DLD1 (cell line): Measurements from ENCODE around the gene LMF1.
"Not testable (repeated sequence)": the region's sequence is repeated elsewhere in the genome, so short reads cannot be mapped to it uniquely, and the experiment has no call there.

Source experiments
- in situ Hi-C: cut with HindIII; loops from 2 replicates; pipeline ENCODE4 v1.10.0; 2017; ENCODE audit warnings: low sequenced_read_pairs

The LMF1 gene

DNA sequence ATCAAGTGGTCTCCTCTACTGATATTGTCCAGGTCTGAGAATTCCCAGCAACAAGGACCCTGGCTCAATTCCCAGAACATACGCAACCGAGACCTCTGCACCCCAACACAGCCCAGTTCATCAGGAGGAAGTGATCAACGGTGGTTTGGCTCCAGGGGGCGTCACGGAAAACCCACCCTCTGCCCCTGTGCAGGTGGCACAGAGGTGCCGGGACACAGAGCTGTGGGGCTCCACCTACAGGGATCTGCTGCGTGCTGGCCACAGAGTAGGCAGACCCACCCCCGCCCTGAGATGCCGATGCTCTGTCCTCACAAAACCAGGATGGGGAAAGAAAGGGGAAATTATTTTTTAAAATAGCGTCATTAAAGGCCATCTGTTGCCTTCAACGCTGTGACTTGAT lies 69.6 kb downstream of the LMF1 start:
- in situ Hi-C loops, result no loop called here

DNA sequence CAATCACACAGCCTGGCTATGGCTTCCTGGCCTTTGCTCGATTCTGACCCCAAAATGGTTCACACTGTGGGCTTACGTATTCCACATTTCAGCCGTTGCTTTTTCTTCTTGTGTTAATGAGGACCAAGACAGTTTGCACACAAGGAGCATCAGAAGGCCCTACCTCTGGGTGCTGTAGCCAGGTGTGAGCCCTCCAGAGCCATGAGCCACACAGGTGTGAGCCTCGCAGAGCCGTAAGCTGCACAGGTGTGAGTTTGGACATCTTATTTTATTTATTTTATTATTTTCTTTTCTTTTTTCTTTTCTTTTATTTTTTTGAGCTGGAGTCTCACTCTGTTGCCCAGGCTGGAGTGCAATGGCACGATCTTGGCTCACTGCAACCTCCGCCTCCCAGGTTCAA lies 70.6 kb downstream of the LMF1 start:
- in situ Hi-C loops, result no loop called here

DNA sequence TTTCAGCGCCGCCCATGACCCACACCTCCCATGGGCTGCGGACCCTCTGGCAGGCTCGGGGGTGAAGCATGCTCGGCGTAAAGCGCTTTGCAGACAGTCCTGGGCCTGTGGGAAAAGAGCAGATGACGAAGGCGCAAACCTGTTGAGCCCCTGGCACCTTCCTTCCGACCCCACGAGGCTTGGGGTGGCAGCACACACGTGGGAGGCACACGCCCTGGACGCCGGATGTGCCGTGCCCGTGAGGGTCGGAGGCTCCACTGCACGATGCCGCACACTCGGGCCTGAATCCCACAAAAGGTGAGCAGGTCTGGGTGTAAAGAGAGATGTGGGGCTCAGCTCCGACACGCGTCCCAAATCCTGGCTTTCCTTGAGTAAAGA lies 71.1 kb downstream of the LMF1 start:
- in situ Hi-C loops, result no loop called here

DNA sequence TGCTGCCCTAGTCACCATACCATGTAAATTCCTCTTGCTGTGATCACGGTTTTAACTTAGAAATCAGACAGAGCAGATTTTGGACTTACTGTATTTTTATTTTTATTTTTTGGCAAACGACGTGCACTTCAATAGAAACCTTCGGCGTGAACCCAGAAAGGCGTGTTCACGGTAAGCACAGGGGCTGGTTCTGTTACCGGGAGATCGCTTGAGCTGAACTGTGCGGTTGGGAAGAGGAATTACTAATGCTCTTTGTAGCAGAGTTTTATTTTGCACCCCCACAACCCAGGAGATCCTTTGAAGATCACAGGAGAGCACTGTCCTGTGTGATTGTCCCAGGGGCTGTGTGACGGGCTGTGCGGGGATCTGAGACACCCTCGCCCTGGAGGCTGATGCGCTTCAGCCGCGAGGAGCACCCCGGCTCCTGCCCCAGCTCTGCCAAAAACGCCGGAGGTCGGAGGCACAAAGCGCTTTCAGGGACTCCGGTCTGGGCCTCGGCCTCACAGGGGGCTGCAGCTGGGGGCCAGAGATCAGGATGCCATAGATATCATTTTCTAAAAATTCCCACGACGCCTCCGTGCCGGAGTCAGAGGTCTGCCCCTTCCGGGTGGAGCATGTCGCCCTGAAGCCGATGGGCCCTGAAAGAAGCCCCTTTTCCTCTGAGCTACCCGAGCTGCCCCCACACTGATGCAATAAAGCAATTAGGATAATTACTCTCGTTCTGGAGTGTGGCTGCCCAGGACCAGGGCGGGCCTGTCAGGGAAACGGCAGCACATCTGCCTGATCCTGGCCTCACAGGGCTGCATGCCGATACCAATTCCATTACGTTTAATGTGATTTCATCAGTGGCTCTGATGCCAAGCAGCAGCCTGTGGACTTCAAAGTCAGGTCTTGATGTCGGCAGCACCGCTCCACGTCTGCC lies 71.8 kb downstream of the LMF1 start:
- in situ Hi-C loops, result no loop called here

DNA sequence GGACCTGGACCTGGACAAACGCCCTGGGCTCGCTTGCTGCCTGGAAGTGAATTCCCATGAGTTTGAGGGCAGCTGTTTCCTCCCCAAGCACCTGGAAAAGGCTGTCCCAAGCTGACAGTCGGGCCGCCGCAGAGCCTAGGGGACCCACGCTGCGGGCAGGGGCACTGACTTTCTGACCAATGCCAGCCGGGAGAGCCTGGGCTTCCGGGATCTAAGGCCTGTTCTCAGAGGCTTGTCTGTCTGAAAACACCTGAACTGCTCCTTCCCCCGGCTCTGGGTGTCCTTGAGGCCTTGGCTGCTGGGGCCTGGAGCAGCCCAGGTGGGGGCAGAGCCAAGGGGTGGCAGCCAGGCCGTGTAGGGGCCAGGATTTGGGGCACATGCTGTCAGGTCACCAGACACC lies 72.6 kb downstream of the LMF1 start:
- in situ Hi-C loops, result no loop called here

DNA sequence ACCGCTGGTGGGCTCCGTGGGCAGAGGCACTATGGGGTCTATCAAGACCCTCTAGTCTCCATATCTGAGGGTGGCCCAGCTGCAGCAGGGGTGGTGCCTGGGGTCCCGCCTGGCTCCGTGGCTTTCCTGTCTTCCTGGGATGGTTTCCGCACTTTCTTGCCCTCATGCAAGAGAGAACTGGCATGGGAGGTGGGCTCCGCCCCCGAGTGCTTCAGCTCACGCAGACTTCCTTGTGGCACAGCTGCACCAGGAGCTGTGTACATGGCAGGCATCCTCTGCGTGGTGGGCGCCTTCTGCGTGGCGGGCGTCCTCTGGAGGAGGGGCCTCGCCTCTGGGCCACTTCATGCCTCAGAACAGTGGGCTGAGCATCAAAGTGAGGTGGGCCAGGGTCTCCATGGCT lies 73.1 kb downstream of the LMF1 start:
- in situ Hi-C loops, result no loop called here

DNA sequence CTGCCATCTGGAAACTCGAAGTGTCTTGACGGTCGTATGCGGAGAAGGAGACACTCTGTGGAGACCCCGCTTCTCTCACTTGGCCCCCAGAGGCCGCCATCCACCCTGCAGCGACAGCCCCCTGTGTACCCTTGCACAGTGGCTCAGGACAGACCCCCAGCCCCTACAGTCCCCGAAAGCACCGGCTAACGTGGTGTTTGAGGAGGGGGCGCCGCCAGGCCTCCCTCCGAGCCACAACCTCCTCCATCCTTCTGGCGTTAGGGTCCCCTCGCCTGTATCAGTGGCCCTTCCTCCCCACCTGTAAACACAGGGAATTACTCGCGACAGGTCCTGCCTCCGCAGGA lies 73.6 kb downstream of the LMF1 start:
- in situ Hi-C loops, result no loop called here

DNA sequence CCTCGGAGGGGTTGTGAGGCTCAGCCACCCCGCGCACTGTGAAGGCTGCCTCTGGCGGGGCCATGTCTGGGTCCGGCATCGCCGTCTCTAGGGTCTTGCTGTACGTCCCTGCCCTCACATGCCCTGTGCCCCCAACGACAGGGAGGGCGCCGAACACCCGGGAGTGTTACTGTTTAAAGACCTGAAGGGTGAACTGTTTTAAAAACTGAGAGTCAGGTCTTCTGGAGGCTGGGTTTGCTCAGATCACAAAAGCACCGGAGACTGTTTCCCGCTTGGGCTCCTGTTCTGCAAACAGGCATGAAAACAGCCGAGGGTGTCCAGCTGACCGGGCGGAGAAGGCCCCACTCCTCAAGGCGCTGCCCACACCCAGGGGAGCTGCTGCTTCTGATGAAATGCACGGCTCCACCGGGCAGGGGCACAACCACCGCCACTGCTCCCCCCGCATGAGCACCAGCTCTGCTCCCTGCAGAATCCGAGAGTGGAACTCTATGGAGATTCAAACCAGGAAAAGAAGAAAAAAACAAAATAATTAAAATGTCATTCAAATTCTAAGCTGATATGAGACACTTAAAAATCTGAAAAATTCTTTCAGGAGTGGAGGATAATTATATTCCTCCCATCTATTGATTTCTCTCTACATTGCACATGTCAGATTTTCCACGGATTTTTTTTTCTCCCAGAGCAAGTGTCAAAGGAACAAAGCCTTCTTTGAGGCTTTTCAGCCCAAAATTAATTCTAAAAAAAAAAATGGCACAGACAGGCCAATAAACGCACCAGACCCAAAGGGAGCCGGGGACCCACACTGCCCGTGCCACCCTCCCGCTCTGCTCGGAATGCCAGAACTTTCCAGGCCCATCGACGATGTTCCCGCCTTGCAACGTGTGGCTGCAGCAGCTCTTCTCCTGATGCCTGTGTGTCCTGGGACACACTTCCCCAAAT lies 74.3 kb downstream of the LMF1 start:
- in situ Hi-C loops, result no loop called here

DNA sequence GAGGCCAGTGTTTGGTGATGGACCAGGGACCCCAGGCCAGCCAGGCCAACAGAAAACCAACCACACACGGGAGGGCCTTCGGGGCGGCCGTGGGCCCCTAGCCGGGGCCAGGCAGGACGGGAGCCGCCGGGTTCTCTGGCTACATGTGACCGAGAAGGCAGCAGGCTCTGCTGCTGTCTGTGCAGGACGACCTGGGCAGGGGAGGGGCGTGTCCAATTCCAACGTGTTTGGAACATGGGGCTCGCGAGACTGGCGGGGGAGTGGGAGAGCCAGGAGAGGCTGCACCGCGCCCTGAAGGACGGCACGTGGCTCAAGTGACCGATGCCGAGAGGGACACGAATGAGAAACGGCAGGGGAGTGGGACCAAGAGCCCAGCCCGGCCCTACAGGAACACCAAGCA lies 75.4 kb downstream of the LMF1 start:
- in situ Hi-C loops, result no loop called here

DNA sequence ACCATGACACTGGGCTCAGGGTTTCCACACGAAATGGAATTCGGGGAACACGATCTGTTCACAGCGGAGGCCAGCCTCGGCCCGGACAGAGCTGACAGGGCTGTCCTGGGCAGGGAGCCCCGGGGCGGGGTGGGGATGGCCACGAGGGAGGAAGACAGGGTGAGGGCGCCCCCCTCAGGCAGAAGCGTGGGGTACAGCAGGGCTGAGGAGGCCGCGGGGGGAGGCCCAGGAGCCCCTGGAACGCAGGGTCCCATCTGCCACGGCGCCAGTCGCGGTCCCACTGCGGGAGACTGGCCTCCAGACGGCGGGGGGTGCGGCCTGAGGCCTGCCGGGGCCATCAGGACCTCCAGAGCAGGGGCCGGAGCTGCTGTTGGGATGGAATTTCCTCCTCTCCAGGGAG lies 75.9 kb downstream of the LMF1 start:
- in situ Hi-C loops, result no loop called here

DNA sequence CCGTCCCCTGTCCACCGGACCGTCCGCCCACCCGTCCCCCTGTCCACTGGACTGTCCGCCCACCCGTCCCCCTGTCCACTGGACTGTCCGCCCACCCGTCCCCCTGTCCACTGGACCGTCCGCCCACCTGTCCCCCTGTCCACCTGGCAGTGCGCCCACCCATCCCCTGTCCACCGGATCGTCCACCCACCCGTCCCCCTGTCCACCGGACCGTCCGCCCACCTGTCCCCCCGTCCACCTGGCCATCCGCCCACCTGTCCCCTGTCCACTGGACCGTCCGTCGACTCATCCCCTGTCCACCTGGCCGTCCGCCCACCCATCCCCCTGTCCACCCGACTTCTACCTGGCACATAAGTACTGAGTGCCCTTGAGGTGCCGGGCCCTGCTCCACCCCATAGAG lies 76.6 kb downstream of the LMF1 start:
- in situ Hi-C loops, result no loop called here

DNA sequence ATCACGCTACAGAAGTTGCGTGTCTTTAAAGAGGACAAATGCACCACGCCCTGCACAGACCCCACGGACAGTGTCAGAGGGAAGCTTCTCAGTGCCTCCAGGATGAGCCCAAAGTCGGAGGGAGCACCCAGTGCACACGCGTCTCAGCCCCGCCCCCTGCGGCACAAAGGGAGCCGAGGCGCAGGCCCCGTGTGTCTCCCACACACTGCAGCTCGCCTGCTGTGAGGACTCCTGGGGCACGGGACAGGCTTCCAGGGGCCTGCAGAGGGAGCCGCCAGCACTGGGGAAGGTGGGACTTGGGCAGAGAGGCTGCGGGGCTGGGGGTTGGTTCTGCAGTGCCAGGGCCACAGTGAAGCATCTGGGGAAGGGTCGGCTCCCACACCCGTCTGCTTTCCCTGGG lies 77.4 kb downstream of the LMF1 start:
- in situ Hi-C loops, result no loop called here

DNA sequence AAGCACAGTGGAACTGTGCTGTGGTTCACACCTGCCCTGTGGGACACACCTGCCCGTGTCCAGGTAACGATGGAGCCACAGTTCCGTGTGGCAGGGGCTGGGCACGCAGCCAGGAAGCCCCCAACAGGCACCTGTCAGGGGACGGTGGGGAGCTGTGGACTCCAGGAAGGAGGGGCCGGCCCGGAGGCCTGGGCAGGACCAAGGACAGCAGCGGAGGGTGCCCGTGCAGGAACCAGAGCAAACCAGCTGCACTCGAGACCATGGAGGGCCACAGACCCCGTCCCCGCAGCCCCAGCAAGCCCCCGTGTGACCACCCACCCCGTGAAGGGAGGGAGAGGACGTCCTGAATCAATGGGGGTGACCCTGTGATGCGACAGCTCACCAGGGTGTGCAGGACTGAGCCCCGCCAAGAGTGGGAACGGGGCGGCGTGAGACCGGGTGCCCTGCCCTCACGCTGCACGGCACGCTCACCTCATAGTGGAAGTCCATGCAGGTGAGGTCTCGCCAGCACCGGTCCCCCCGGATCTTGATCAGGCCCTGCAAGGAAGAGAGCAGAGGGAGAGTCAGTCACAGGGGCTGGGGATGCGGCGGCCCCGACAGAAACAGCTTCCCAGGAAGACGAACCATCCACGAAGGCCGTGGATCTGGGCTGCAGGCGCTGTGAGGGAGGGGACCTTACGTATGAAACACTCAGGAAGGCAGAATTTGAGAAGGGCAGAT lies 78.1 kb downstream of the LMF1 start:
- in situ Hi-C loops, result no loop called here

DNA sequence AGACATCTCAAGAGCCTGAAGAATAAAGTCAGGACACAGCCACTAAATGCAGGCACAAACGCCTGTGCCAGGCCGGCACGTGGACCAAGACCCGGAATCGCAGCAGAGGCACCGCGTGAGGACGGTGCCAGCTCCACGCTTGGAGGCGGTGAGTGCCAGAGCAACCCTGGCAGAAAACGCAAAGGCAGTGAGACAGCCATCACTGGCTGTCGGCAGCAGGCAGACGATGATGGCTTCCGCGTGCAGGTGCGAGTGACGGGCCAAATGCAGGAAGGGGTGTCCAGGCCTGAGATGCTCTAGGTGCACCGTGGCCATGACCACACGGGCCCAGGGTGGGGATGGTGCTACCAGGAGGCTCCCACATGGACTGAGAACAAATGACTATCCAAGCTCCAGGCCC lies 78.8 kb downstream of the LMF1 start:
- in situ Hi-C loops, result no loop called here

DNA sequence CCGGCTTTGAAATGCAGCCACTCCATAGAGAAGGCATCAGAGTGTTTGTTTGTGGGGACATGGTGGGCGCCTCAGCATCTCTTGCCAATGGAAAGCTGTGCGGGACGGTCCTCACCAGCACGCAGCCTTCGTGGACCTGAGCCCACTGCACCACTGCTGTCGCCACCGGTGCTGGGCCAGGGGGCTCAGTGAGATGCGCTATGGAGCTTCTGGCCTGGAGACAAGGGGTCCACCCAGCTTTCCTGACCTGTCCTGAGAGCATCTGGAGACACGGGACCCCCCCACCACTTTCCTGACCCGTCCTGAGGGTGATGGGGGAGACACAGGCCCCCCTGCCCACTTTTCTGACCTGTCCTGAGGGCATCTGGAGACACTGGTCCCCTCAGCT lies 79.4 kb downstream of the LMF1 start:
- in situ Hi-C loops, result no loop called here

DNA sequence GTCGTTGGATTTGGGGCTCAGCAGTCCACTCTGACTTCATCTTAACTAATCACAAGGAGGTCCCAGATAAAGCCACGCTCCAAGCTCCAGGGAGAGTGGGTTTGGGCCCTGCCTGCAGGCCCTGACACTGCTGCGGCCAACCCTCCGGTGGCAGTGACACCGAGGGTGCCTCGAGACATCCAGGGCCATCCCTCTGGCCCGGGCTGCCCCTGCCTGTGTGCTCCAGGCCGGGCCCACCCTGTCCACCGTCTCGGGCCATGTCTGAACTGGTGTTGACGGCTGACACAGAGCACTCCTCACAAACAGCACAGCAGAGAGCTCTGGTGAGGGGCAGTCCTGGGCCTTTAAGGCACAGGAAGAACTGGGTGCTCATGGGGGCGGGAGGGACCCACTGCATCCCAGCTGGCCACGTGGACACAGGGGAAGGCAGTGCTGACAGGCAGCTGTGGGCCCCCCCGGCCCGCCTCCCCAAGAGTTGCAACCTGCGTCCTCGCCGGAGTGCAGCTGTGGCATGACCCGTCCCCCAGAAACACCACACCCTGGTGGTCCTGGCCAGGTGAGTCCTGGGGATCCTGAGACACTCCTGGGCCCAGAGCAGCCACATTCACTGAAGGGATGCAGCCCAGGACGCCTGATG lies 80.0 kb downstream of the LMF1 start:
- in situ Hi-C loops, result no loop called here

DNA sequence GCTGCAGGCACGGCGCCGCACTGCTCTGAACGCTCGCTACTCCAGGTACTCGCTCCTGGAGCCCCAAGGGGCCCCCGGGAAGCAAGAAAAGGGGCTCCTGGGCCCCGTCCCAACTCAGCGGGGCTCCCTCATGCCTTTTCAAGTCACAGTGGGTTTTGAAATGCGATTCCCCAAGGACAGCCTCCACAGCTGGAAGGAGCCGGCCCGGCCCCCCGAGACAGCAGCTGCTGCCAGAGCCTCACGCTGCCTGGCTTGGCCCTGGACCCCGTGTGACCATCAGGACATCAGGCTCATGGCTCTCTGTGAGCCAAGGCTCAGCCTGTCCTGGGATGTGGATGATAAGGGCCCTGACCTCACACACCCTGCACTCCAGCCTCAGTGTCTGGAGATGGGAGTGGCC lies 80.6 kb downstream of the LMF1 start:
- in situ Hi-C loops, result no loop called here

DNA sequence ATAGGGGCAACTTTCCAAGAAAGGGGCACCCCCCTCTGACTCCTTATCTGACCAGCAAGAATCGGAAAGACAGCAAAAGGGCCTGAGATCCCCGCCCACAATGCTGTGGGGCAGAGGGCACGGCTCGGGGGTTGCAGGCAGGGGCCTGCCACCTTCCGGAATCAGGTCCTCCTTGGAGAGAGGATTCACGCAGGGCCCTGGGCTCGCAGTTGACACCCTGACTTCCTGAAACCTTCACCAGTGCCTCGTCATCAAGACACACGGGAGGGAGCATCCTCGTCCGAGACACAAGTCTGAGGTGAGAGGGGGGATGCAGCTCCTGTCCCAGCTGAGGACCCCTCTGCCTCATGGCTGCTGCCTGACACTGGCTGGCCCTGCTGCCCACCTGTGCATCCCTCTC lies 81.2 kb downstream of the LMF1 start:
- in situ Hi-C loops, result no loop called here

DNA sequence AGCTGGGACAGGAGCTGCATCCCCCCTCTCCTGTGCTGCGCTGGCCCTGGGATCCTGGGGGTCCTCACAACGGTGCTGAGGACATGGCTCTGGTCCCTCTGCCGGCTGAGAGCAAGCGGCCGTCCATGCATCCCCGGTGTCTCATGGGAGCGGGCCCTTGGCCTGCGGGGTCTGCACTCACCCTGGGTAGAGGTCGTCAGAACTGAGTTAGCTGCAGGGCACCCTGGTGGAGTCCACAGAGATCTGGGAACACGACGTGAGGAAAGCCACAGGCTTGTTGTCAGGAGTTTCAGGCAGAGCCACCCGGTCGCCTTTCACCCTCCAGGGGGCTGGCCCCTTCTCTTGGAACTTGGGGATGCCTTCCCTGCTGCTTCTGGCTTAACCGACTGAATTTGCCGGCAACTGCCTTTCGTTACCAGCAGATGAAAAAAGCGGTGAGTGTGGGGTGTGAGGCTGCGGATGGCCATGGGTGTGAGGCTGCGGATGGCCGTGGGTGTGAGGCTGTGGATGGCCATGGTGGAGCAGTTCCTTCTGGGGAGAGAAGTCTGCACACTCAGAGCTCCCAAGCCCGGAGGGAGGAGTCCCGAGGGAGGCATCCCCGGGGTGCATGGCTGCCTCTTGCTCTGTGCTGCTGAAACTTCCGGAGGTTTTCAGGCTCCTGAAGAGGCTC lies 81.7 kb downstream of the LMF1 start:
- in situ Hi-C loops, result no loop called here

DNA sequence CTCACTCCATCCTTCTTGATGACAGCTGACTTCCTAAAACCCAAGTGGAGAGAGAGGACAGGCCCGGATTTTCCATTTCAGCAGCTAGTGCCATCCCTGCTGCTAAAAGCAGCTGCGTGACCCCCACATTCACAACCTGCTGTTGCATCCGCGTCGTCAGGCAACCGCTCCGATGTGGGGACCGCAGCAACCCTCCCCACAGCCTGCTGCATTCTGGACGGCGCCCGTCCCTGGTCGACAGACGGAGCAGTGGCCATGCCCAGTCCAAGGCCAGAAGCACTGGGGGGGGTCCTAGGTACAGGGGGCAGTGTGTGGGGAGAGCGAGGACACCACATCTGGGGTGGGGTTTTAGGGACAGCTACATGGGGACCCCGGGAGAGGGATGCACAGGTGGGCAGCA lies 82.3 kb downstream of the LMF1 start:
- in situ Hi-C loops, result not testable (repeated sequence)
